Parathyroid adenoma (tissue), 2 donors: ENCODE data around the gene TMEM213.
"Not testable (repeated sequence)": the region's sequence is repeated elsewhere in the genome, so short reads cannot be mapped to it uniquely, and the experiment has no call there.

Source experiments
- H2AFZ ChIP-seq: fragments of 300-600 bp; sonication (generic); one replicate; pipeline ENCODE4 v1.7.0; 2017; ENCODE audit warnings: antibody characterized with exemption, mild to moderate bottlenecking
- H3K27ac ChIP-seq: fragments of 300-600 bp; sonication (generic); one replicate; pipeline ENCODE4 v1.7.0; 2017
- H3K27me3 ChIP-seq: fragments of 300-600 bp; sonication (generic); one replicate; pipeline ENCODE4 v1.7.0; 2017; ENCODE audit warnings: low read length; ENCODE audit not compliant: control insufficient read depth, insufficient read depth
- H3K36me3 ChIP-seq: fragments of 300-600 bp; sonication (generic); one replicate; pipeline ENCODE4 v1.7.0; 2017; ENCODE audit warnings: low read length; ENCODE audit not compliant: control insufficient read depth, insufficient read depth
- H3K4me1 ChIP-seq: fragments of 300-600 bp; sonication (generic); one replicate; pipeline ENCODE4 v1.7.0; 2017; ENCODE audit warnings: control low read depth
- H3K4me2 ChIP-seq: fragments of 300-600 bp; sonication (generic); one replicate; pipeline ENCODE4 v1.7.0; 2017; ENCODE audit warnings: low read length
- H3K4me3 ChIP-seq: fragments of 300-600 bp; sonication (generic); one replicate; pipeline ENCODE4 v1.7.0; 2017; ENCODE audit warnings: low read depth, low read length
- H3K79me2 ChIP-seq: fragments of 300-600 bp; sonication (generic); one replicate; pipeline ENCODE4 v1.7.0; 2017; ENCODE audit warnings: control low read depth
- H3K9ac ChIP-seq: fragments of 300-600 bp; sonication (generic); one replicate; pipeline ENCODE4 v1.7.0; 2017; ENCODE audit warnings: mild to moderate bottlenecking
- H3K9me3 ChIP-seq: fragments of 300-600 bp; sonication (generic); one replicate; pipeline ENCODE4 v1.7.0; 2017; ENCODE audit warnings: low read length; ENCODE audit not compliant: control insufficient read depth
- CTCF ChIP-seq: fragments of 300-600 bp; sonication (generic); IDR thresholded peaks from one replicate; pipeline ENCODE4 v1.7.0; 2017; ENCODE audit warnings: antibody characterized with exemption, mild to moderate bottlenecking
- donor health status: primary hyperparathyroidism.

TMEM213 gene

GRCh38 chr7:138801256-138801655, 3.5 kb downstream of the TMEM213 start:
- no peak for TF ChIP-seq CTCF
- no peak overlapping the region for H3K4me2 ChIP-seq
- H3K27ac ChIP-seq = no peak overlapping the region
- H3K79me2 ChIP-seq = no peaks in the 10 kb centered on the region
- H3K4me3 ChIP-seq = no peak overlapping the region
- no peaks in the 10 kb centered on the region for H3K27me3 ChIP-seq
- H2AFZ ChIP-seq = no peak overlapping the region
- H3K9me3 ChIP-seq = no peaks in the 10 kb centered on the region
- H3K36me3 ChIP-seq = no peaks in the 10 kb centered on the region
- H3K9ac ChIP-seq = no peak overlapping the region
- H3K4me1 ChIP-seq = peaks cover 7% of the 10 kb centered on the region

GRCh38 chr7:138802706-138803105, 4.9 kb downstream of the TMEM213 start:
- Histone ChIP-seq H3K79me2 (no peaks in the 10 kb centered on the region), H3K27me3 (no peaks in the 10 kb centered on the region), H3K36me3 (no peaks in the 10 kb centered on the region), H3K27ac (no peak overlapping the region), H3K9me3 (no peaks in the 10 kb centered on the region), H2AFZ (no peak overlapping the region), H3K4me1 (peaks cover 6% of the 10 kb centered on the region), H3K4me3 (no peak overlapping the region), H3K4me2 (no peak overlapping the region), H3K9ac (no peak overlapping the region)
- no peak for TF ChIP-seq CTCF

- H3K36me3 ChIP-seq = no peaks in the 10 kb centered on the region
- H3K4me1 ChIP-seq = peaks cover 3% of the 10 kb centered on the region
- no peak overlapping the region for H2AFZ ChIP-seq
- H3K4me2 ChIP-seq = no peak overlapping the region
- no peak overlapping the region for H3K27ac ChIP-seq
- no peak overlapping the region for H3K9ac ChIP-seq
- no peaks in the 10 kb centered on the region for H3K9me3 ChIP-seq
- no peaks in the 10 kb centered on the region for H3K27me3 ChIP-seq
- no peak overlapping the region for H3K4me3 ChIP-seq
- no peak for TF ChIP-seq CTCF
- H3K79me2 ChIP-seq = no peaks in the 10 kb centered on the region
These were observed 6.8 kb downstream of the TMEM213 start for GRCh38 chr7:138804618-138805017.

GRCh38 chr7:138809346-138809745, 11.6 kb downstream of the TMEM213 start:
- Histone ChIP-seq H3K79me2 (no peaks in the 10 kb centered on the region), H3K9ac (no peak overlapping the region), H3K27me3 (no peaks in the 10 kb centered on the region), H3K4me3 (no peak overlapping the region), H3K36me3 (no peaks in the 10 kb centered on the region), H3K9me3 (no peaks in the 10 kb centered on the region), H3K27ac (no peak overlapping the region), H3K4me2 (no peak overlapping the region), H3K4me1 (peaks cover 4% of the 10 kb centered on the region), H2AFZ (no peak overlapping the region)
- no peak for TF ChIP-seq CTCF

- not testable (repeated sequence) for H3K27ac ChIP-seq, H3K4me1 ChIP-seq, H3K4me3 ChIP-seq
These were observed 13.5 kb downstream of the TMEM213 start for GRCh38 chr7:138811327-138811726.

More at GRCh38 chr7:138811327-138811726, 13.5 kb downstream of the TMEM213 start:
- H3K9me3 ChIP-seq, H2AFZ ChIP-seq, H3K79me2 ChIP-seq, H3K27me3 ChIP-seq, H3K9ac ChIP-seq, H3K4me2 ChIP-seq, H3K36me3 ChIP-seq: not testable (repeated sequence)
